GM06990 (cell line): ENCODE data around the gene COQ3.

Experiments used
- DNase-seq: peaks from one replicate; pipeline ENCODE4 v3.0.0-alpha.2; 2011; ENCODE audit not compliant: insufficient read length; ENCODE audit errors: extremely low read depth
- H3K27me3 ChIP-seq: replicated peaks from 2 replicates; pipeline ENCODE4 v1.6.0; 2011; ENCODE audit warnings: low read length; ENCODE audit not compliant: control insufficient read depth, insufficient read depth
- H3K36me3 ChIP-seq: 2 replicates; pipeline ENCODE4 v1.5.1; 2011; ENCODE audit warnings: low read length; ENCODE audit not compliant: control insufficient read depth, insufficient read depth
- H3K4me3 ChIP-seq: replicated peaks from 2 replicates; pipeline ENCODE4 v1.5.1; 2011; ENCODE audit warnings: low read depth, mild to moderate bottlenecking, control low read depth, low read length
- CTCF ChIP-seq: IDR thresholded peaks from 2 replicates; pipeline ENCODE4 v1.5.1; 2011; ENCODE audit warnings: low read length, control low read depth, mild to moderate bottlenecking, inconsistent platforms; ENCODE audit not compliant: insufficient read depth, poor library complexity, severe bottlenecking

COQ3 gene

DNA sequence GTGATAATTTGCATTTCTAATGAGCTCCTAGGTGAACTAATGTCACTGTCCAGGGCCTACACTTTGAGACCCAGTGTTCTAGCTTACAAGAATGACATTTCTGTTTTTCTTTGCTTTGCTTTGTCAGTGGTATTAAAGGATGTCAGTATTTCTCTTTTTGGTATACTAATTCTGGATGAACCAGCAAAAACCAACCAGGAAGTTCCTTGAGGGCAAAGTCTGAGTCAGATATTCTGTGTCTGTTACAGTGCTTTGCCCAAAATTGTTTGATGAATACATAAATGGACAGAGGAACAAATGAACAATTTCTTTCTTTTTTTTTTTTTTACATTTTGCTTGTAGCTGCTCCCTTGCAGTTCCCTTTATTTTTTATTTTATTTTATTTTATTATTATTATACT is 15.4 kb downstream of the COQ3 start:
- TF ChIP-seq CTCF, result no peak
- DNase-seq, result no peak
- Histone ChIP-seq H3K27me3 (no peaks in the 10 kb centered on the region), H3K36me3 (no peaks in the 10 kb centered on the region), H3K4me3 (no peak overlapping the region)

DNA sequence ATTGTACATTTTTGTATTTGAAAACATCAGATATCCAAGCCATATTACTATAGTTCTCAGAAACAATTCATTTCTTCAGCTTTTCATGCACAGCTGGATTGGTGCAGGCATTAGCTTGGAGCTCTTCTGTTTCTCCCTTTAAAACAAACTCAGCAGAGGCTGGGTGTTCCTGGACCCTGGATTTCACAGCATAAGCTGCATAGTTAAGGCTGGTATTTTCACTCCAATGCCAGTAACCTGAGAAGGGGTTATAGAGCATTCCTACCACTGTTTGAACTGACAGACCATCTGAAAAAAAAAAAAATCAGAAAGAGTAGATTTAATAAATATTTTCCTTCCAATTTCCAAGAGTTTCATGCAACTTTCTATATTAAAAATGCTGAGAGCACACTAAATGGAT is 24.5 kb downstream of the COQ3 start:
- no peak for TF ChIP-seq CTCF
- no peak overlapping the region for H3K4me3 ChIP-seq
- DNase-seq, result no peak
- no peaks in the 10 kb centered on the region for H3K36me3 ChIP-seq
- no peaks in the 10 kb centered on the region for H3K27me3 ChIP-seq

- no peaks in the 10 kb centered on the region for H3K36me3 ChIP-seq
- no peak overlapping the region for H3K4me3 ChIP-seq
- TF ChIP-seq CTCF, result no peak
- DNase-seq, result no peak
- no peaks in the 10 kb centered on the region for H3K27me3 ChIP-seq
Measured at GRCh38 chr6:99366852-99367251, 27.1 kb downstream of the COQ3 start.

DNA sequence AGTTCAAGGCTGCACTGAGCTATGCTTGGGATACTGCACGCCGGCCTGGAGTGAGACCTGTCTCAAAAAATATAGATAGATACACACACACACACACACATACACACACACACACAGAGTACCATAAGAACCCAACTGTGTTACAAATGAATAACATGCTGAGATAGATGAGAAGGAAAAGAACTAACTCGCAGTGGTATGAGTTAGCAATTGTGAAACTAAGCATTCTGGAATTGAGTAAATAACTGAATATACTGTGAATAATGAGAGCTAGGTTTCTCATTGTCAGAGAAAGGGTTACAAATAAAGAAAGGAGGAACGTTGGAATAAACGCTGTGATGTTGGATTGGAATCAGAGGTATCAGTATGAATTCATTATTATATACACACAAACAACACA is 30.0 kb downstream of the COQ3 start:
- Histone ChIP-seq H3K36me3 (no peaks in the 10 kb centered on the region), H3K4me3 (no peak overlapping the region), H3K27me3 (no peaks in the 10 kb centered on the region)
- DNase-seq, result peak; percentile 21
- TF ChIP-seq CTCF, result no peak

DNA sequence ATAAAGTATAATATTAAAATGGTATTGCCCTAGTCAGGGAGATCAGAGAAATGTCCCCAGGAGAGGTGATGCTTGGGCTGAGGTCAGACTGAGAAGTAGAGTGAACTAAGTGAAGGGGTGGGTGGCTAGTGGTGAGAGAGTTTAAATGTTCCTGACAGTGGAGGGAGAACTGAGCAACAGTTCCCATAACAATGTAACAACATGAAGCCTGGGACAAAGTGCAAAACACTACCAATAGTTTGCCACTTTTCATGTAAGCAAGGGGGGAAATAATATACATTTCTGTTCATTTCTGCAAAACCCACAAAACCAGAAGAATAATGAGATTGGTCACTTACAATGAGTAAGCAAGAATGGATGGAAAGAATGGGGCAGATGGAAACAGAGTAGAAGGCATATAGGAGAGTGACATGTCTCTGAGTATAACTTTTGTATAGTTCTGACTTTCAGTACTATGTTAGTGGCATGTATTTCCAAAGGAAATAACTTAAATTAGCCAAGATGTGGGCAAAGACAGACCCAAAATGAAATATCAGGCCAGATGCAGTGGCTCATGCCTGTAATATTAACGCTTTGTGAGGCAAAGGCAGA is 31.2 kb downstream of the COQ3 start:
- Histone ChIP-seq H3K36me3 (no peaks in the 10 kb centered on the region), H3K4me3 (no peak overlapping the region), H3K27me3 (no peaks in the 10 kb centered on the region)
- TF ChIP-seq CTCF, result no peak
- DNase-seq, result no peak

DNA sequence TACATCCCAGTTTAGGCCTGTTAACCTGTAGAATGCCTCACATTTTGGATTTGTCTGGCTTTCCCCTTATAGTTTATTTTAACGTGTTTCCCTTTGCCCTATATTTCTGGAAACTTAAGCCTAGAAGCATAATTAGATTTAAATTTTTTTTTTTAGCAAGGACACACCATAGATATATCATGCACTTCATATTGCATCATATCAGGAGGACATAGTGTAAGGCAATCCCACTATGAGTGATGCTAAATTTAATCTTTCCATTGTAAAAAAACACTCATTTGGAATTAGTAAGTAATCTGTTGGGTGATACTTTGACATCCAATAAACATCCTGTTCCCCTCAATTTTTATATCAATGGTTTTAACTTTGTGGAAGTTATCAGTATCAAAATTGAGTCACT is 34.2 kb downstream of the COQ3 start:
- Histone ChIP-seq H3K36me3 (no peaks in the 10 kb centered on the region), H3K4me3 (no peak overlapping the region), H3K27me3 (no peaks in the 10 kb centered on the region)
- DNase-seq, result no peak
- TF ChIP-seq CTCF, result no peak
